IPS-18a (cell line): Measurements from ENCODE around the gene UHRF1.

Experiments
- H3K27ac ChIP-seq: one replicate; pipeline ENCODE4 v1.5.1; 2013; ENCODE audit warnings: low read length
- H3K27me3 ChIP-seq: one replicate; pipeline ENCODE4 v1.6.1; 2013; ENCODE audit warnings: mild to moderate bottlenecking, low read length; ENCODE audit not compliant: control insufficient read depth, insufficient read depth
- H3K36me3 ChIP-seq: one replicate; pipeline ENCODE4 v1.6.1; 2013; ENCODE audit warnings: low read depth, low read length; ENCODE audit not compliant: control insufficient read depth
- H3K4me1 ChIP-seq: one replicate; pipeline ENCODE4 v1.6.1; 2013; ENCODE audit warnings: low read depth, low read length; ENCODE audit not compliant: control insufficient read depth
- H3K4me3 ChIP-seq: one replicate; pipeline ENCODE4 v1.5.1; 2013; ENCODE audit warnings: low read length
- H3K9ac ChIP-seq: one replicate; pipeline ENCODE4 v1.6.1; 2013; ENCODE audit warnings: mild to moderate bottlenecking, low read length, moderate library complexity
- H3K9me3 ChIP-seq: one replicate; pipeline ENCODE4 v1.6.1; 2013; ENCODE audit warnings: low read depth, low read length; ENCODE audit not compliant: control insufficient read depth

UHRF1 gene

GRCh38 chr19:5001615-5002014, 92.3 kb downstream of the UHRF1 start:
- H3K27ac ChIP-seq, result no peak overlapping the region
- H3K9me3 ChIP-seq, result no peaks in the 10 kb centered on the region
- H3K27me3 ChIP-seq, result no peaks in the 10 kb centered on the region
- H3K36me3 ChIP-seq, result no peaks in the 10 kb centered on the region
- H3K9ac ChIP-seq, result no peak overlapping the region
- no peak overlapping the region for H3K4me3 ChIP-seq
- H3K4me1 ChIP-seq, result no peaks in the 10 kb centered on the region

DNA sequence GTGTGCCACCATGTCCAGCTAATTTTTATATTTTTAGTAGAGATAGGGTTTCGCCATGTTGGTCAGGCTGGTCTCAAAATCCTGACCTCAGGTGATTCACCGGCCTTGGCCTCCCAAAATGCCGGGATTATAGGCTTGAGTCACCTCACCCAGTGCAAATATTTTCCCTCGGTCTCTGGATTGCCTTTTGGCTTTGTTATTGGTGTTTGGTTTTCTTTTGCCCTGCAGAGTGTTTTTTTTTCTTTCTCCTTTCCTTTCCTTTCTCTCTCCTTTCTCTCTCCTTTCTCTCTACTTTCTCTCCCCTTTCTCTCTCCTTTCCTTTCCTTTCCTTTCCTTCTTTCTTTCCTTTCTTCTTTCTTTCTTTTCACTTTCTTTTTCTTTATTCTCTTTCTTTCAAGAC, 92.8 kb downstream of the UHRF1 start:
- H3K36me3 ChIP-seq, result no peaks in the 10 kb centered on the region
- H3K4me3 ChIP-seq, result no peak overlapping the region
- no peak overlapping the region for H3K9ac ChIP-seq

DNA sequence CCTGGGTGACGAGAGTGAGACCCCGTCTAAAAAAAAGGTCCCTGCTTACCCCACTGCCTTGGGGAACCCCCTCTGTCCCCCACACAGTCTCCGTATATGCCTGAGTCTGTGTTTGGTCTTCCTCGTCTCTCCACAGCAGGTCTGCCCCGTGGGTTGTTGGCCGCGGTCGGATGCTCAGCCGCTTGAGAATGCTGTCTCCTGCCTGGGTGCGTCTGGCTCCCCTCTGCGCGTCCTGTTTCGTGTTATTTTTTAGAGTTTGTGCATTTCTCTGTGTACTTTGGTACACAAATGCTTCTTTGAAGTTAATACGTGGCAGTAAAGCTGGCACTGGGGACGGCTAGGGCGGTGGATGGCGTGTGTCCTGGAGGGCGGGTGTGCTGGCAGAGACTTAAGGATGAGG, 94.5 kb downstream of the UHRF1 start:
- H3K36me3 ChIP-seq, result no peaks in the 10 kb centered on the region
- H3K4me1 ChIP-seq, result no peaks in the 10 kb centered on the region
- H3K9ac ChIP-seq, result no peak overlapping the region
- H3K27me3 ChIP-seq, result no peaks in the 10 kb centered on the region
- no peak overlapping the region for H3K27ac ChIP-seq
- no peak overlapping the region for H3K4me3 ChIP-seq
- no peaks in the 10 kb centered on the region for H3K9me3 ChIP-seq

More for the DNA sequence above, 92.8 kb downstream of the UHRF1 start:
- Histone ChIP-seq H3K9me3 (no peaks in the 10 kb centered on the region), H3K4me1 (no peaks in the 10 kb centered on the region), H3K27me3 (no peaks in the 10 kb centered on the region), H3K27ac (no peak overlapping the region)

DNA sequence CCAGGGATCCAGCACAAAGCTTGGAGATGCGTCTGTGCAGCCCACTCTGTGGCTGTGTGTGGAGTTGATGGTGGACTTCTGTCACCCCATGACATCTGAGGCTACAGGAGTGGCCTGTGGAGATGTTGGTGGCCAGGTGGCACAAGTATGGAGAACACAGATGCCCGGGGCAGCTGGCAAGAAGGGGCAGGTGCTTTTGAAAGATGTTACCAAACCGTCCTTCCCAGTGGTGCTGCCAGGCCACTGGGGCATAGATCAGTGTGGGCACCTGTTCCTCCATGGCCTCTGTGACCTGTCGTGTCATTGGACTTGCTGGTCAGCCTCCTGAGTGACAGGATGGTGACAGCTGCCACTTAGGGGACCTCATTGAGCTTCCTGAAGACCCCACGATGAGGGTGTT, 95.8 kb downstream of the UHRF1 start:
- Histone ChIP-seq H3K27me3 (no peaks in the 10 kb centered on the region), H3K9me3 (no peaks in the 10 kb centered on the region), H3K4me1 (no peaks in the 10 kb centered on the region), H3K4me3 (no peak overlapping the region), H3K36me3 (no peaks in the 10 kb centered on the region), H3K27ac (no peak overlapping the region), H3K9ac (no peak overlapping the region)

DNA sequence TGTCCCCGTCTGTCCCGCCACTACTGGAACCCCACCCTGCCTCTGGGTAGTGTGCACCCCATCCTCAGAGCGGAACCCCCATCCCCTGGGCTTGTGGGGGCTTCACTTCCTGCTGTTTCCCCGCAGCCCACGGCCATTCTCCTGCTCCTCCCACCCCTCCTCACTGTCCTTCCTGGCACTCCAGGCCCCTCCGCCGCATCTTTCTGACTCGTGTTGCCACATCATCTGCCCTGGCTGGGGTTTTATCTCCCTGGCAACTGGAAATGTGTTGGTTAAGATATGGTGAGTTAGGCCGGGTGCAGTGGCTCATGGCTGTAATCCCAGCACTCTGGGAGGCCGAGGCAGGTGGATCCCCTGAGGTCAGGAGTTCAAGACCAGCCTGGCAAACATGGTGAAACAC, 96.9 kb downstream of the UHRF1 start:
- Histone ChIP-seq H3K4me3 (no peak overlapping the region), H3K27ac (no peak overlapping the region), H3K4me1 (no peaks in the 10 kb centered on the region), H3K9me3 (no peaks in the 10 kb centered on the region), H3K36me3 (no peaks in the 10 kb centered on the region), H3K9ac (no peak overlapping the region), H3K27me3 (no peaks in the 10 kb centered on the region)

DNA sequence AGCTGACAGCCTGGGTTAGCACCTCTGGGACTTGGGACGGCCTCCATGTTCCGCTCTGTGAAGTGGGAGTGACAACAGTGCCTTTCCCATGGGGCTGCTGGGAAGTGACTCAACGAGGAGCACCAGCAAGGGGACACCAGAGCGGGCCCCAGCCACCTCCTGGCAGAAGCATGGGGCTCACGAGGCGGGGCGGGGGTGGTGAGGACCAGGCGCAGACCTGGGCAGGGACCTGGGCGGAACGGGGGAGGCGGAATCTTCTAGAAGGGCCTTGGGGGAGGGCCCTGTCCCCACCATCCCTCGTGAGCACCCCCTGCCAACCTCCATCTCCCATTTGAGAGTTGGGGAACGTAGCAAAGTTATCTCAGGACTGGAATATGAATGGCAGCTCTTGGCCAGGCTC, 97.5 kb downstream of the UHRF1 start:
- Histone ChIP-seq H3K9me3 (no peaks in the 10 kb centered on the region), H3K27me3 (no peaks in the 10 kb centered on the region), H3K4me1 (no peaks in the 10 kb centered on the region), H3K4me3 (no peak overlapping the region), H3K9ac (no peak overlapping the region), H3K36me3 (no peaks in the 10 kb centered on the region), H3K27ac (no peak overlapping the region)
